Anterior cingulate cortex (tissue), 58 donors: ENCODE results near the gene SCUBE2.
A peak's percentile ranks its signal among the peaks of the same experiment; 100 is the strongest.

ENCODE experiments used
- DNase-seq, 58 donors: peaks; one replicate each; lab custom pipeline; 2025; lab: John Stamatoyannopoulos, UW

Gene SCUBE2

DNA sequence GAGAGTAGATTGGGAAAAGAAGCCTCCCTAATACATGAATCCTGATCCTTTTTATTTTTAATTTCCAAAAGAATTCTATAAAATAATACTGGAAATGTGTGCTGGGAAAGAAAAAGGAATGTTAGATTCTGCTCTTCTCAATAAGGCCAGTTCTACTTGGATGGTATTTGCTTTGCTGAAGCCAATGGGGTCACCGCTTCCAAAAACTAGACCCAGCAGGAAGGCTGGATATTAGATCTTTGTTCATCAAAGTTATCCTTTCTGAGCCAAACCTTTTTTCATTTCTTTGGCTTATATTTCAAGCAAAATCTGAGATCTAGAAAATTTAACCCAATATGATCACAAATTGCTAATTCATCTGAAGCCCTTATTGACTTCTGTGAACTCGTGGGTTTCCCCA lies 41.4 kb downstream of the SCUBE2 start:
- no peak for DNase-seq

DNA sequence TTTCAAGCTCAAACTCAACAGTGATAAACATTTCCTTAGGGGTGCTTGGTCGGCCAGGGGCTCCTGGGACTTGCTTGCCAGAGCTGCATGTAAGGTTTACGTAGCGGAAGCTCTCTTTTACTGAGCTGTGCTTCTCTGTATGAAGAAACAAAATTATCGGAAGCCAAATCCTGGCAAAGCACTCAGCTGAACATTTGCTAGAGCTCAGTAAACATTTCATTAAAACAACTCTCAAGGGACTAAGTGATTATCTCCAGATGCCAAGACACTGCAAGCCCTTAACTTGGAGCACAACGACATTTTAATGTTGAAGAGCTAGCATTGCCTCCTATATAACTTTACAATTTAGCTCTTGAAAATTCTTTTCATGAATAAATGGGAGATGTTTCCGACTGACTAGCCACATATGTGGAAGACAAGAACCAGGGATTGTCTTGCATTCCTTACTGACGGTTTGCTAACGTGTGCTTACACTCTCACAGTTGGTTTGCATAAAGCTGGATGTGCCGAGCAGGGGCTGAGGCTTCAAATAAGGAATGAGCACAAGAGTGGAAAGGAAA lies 43.4 kb downstream of the SCUBE2 start:
- no peak for DNase-seq

DNA sequence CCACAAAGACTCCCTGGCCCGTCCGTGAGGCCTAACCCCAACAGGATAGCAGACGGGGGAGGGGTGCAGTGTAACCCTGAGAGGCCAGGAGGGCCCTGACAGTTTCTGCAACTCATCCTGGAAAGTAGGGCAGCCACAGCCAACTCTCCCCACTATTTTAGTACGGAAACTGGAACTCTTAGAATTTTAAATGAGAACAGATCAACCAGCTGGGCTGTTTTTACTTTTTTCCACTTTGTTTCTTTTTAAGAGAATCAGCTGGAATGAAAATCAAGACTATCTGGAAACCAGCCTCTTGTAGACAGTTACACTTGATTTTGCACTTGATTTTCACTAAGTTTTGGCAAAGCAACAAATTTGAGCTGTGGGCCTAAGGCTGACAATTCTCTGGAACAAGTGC lies 44.9 kb downstream of the SCUBE2 start:
- DNase-seq = no peak

DNA sequence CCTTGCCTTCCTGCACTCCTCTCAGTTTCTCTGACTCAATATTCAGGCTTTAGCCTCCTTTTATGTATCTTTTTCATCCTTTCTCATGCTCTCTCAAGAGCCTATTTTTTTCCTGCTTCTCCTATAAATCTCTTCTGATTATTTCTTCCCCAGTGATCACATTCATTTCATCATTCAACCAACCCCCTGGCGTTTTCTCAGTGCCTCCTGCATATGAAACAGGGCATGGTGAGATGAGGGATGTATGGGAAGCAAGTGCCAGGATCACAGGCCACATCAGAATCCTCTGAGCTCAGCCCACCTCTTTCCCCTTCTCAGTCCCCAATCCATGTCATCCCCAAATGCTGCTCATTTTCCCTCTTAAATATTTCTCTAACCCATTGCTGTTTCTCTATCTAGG lies 48.9 kb downstream of the SCUBE2 start:
- no peak for DNase-seq

DNA sequence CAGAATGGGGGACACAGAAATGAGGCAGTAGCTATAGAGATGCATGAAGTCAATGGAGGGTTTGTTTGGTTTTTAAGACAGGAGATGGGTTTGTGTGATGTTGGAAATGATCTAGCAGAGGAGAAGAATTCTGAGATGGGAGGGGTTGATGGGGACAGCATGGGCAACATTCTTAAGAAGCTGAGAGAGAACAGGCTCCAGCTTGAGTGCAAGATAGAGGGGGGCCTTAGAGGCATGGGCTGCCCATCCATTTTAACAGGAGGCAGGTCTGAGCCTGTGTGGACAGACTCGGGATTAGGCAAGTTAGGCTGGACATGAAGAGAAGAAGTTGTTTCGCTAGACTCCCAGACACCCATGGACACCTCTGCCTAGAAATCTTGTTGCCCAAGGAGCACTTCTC lies 49.7 kb downstream of the SCUBE2 start:
- DNase-seq = no peak

DNA sequence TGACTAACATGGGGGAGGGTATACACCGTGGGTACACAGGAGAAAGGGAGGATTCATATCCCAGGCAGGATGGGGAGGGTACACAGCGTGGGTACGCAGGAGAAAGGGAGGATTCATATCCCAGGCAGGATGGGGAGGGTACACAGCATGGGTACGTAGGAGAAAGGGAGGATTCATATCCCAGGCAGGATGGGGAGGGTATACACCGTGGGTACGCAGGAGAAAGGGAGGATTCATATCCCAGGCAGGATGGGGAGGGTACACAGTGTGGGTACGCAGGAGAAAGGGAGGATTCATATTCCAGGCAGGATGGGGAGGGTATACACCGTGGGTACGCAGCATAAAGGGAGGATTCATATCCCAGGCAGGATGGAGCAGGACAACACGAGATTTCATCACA lies 51.0 kb downstream of the SCUBE2 start:
- no peak for DNase-seq

DNA sequence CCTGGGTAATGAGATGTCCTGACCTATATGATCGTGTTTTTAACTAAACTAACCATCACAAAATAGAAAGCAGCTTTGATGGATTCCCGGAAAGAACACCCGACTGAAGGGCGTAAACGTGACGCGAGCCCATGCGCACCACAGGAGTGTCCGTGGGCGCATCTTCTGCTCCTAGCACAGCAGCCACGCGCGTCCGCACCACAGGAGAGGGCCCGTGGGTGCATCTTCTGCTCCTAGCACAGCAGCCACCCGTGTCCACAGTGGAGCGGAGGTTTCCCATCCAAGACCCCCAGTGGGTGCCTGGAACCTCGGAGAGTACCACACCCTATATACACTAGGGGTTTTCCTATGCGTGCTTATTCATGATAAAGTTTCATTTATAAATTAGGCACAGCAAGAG lies 51.5 kb downstream of the SCUBE2 start:
- no peak for DNase-seq

DNA sequence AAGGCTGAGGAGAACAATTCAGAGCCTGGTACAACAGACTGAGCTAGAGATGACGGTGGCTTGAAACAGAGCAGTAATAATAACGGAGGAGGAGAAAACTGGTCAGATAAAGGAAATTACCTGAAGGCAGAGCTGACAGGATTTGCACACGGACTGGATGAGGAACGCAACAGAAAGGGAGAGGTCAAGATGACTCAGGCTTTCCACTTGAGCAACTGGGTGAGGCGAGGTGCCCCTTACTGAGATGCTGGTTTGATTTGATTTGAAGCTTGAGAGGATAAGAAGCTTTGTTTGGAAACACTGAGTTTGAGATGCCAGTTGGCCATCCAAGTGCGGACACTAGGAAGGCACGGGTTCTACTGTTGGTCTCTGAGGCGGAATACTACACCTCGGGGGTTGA lies 52.2 kb downstream of the SCUBE2 start:
- no peak for DNase-seq

DNA sequence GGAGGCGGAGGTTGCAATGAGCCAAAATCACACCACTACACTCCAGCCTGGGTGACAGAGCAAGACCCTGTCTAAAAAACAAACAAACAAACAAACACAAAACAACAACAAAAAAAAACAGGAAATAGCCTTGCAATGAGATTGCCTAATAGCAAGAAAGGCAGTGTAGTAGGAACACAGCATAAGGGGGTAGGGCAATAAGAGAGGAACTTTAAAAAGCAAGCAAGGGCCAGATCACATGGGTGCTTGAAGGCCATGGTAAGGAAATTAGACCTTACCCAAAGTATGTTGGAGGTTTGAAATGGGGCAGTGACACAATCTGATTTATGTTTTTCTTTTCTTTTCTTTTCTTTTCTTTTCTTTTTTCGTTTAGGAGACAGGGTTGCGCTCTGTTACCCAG lies 52.9 kb downstream of the SCUBE2 start:
- no peak for DNase-seq

DNA sequence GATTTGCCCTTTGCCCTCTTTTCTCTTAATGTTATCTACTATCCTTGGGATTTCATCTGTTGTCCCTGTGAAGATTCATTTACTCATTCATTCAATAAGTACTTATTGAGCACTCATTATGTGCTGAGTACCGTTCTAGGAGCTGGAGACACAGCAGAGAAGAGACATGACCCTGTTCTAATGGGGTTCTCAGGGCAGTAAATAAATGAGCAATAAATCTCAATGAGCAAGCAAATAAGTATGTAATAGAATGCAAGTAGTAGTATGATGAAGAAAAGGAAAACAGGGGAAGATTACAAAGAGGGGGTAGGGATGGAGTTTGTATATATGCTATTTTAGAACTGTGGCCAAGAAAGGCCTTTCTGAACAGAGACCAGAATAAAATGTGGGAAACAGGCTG lies 53.4 kb downstream of the SCUBE2 start:
- no peak for DNase-seq

DNA sequence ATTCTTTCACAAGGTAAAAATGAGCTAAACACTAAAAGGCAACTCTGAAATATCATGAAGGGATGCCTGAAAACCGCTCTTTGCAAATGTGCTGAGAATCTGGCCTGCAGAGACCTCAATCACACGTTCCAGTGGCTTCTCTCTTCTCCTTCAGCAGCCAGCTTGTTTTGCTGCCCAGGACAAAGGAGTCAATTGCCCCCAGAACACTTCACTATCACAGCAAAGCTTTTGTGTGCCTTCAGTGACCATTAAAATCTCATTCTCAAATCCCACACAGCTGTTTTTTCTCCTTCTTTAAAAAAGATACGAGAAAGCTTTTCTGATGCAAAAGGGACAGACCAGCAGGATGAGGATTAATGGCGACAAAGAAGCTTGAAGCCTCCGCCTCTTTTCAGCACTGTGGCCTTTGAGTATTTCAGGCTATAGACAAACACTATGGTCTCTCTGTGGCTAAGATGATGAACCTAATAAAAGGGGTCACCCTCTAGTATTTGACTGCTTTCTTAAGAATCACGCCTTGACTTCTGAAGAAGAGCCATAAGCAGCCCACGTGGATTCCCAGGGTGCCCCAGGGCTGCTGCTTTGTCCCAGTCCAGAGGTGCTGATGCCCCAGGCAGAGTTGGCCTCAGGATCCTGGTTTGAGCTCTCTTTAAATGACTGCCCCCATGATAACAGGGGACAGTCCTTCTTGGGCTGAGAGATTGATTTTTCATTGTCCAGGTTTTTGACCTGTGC lies 54.2 kb downstream of the SCUBE2 start:
- DNase-seq = no peak

DNA sequence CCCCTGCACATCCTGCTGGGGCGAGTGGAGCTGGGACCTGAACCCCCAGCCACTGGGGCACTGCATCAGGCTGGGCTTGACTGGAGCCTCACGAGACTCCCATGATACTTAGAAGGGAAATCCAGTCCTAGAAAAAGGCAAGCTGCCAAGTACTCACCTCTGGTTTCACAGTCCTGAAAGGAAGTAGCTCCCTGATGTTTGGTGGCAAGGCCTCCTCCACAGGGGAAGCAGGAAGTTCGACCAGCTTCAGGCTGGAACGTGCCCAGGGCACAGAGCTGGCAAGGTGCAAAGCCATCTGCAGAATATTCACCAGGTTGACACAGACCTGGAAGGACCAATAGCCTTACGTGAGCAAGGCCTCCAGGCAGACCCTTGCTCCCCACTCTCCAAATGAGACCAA lies 60.8 kb downstream of the SCUBE2 start:
- DNase-seq = no peak

DNA sequence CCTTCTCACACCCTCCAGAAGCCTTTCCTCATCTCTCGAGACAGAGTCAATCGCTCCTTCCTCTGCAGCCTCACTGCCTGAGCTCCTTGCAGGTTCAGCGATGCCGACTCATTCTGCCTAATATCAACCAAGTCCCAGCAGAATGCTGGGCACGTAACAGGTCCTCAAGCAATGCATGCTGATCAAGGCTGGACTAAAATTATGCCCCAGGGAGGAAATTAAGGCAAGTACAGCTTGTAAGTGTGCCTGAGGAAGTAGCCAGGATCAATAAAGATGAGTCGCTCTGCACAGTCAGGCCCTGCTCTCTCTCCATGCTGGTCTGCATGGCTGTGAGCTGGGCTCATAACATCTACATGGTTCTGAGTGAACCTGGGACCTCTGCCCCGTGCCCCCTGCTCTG lies 62.0 kb downstream of the SCUBE2 start:
- peak in 1 of 58 donors; percentile 10 for DNase-seq

DNA sequence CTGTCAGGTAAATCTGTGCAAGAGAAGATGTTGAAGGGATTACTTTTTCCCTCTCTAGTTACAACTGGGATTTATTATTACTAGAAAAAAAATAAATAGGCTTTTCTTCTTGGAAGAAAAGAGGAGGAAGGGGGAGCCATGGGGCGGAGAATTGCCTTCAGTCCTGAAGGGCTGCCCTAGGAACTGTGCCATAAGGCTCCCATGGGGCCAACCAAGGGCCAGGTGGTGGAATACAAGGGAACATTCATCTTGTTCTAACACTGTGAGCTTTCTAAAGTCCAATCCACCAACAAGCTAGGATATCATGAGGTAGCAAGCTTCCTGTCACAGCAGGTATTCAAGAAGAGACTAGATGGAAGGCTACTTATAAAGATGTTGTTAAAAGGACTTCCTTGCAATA lies 62.8 kb downstream of the SCUBE2 start:
- DNase-seq = peak in 2 of 58 donors; percentile 8 to 9

DNA sequence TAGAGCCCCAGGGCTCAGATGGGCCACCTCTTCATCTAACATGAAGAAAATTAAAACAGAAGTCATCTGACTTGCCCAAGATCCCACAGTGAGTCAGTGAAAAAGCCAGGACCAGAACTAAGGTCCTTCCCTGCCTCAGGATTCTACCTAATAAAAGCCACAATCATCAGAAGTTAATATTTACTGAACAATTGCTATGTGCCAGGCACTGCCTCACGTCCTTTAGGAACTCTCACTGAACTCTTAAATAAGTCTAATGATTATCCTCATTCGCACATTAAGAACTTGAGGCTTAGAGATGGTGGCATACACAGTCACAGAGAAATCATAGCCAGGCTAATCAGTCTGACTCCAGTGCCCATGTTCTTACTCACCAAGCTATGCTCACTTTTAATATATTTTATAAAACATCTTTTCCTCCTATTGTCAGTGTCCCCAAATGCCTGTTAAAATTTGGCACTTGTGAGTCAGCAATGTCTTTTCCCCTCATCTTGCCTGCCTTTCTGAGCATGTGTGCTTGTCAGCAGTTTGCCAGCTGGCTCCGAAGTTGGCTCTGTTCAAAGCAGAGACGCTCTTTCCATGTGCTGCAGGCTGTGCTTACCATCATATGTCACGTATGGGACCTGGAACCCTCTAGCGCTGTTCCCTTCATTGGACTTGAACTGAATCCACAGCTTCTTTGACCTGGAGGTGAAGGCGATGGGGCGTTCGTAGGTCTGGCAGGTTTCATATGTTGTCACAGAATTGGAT lies 66.1 kb downstream of the SCUBE2 start:
- DNase-seq = peak in 16 of 58 donors; percentile 10 to 56 (median 26)

DNA sequence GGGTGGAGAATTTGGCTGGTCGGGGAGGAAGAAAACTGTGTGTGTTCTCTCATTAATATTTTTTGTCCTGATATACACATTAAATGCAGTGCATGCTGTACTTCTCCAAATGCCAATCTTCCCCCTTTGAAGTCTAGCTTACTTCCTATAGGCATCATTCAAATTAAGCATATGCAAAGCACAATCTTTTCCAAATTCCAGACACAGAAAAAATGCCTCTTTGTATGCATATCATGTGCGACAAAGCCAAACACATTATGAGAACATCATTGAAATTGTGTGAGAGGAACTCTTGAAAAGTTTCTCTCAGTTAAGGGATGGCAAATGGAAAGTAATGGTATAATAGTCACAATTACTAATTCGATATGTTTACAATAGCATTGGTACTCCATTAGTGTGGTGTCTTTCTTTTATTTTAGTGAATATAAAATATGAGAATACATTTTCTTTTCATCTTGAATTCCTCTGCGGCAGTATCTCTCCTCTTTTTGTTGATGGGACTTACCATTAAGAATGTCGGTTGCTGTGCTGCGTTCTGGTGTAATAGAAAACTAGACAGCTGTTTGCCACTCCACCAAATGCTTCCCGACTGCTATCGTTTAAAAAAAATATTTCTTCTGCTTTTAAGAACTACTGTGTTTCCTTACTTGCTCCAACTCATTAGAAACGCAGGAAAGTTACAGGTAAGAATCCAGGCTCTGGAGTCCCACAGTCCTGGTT lies 68.3 kb downstream of the SCUBE2 start:
- DNase-seq = no peak

DNA sequence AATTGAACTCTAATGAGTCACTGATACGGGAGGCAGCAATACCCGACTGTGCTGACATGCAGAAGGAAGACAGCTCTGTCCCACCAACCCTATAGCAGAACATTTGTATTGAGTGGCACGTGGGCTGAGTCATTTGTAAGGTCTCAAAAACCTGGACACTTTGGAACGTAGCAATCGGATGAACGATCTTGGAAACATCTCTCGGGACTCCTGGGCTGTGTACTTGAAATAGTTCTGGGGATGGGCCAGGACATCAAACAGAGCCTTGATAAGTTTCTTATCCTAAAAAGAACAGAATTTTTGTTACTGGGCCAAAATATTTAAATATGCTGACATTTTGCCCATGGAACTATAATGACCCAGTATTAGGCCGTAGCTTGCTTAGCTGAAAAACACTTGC lies 70.5 kb downstream of the SCUBE2 start:
- DNase-seq = no peak

DNA sequence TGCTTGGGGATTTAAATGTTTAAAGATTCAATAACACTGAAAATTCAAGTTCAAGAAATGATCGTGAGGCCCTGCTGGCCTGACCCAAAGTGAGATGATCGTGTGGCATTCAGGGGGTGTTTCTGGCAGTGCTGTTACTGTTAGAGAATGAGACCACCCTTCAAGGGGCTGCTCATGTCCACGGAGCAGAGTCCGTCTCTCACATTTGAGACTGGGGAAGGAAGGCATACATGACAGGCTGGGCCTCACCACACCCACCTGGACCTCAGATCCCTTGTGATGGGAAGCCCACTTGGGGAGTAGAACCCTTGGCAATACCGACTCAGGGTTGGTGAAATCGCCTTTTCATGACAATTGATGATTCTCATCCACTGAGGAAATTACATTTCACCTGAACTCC lies 71.5 kb downstream of the SCUBE2 start:
- no peak for DNase-seq

DNA sequence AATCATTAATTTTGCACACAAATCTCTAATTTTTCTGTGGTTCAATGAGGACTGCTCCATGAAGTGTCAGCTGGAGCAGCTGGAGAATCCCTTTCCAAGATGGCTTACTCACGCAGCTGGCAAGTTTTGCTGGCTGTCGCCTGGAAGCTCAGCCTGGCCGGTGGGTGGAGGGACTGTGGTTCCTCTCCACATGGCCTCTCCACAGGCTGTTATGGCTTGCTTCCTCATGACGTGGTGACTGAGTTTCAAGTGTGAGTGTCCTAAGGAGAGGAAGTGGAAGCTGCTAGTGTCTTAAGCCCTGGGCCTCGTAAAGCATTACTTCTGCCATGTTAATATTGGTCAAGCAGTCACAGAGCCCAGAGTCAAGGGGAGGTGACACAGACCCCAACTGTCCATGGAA lies 73.6 kb downstream of the SCUBE2 start:
- peak in 14 of 58 donors; percentile 6 to 40 (median 23) for DNase-seq

DNA sequence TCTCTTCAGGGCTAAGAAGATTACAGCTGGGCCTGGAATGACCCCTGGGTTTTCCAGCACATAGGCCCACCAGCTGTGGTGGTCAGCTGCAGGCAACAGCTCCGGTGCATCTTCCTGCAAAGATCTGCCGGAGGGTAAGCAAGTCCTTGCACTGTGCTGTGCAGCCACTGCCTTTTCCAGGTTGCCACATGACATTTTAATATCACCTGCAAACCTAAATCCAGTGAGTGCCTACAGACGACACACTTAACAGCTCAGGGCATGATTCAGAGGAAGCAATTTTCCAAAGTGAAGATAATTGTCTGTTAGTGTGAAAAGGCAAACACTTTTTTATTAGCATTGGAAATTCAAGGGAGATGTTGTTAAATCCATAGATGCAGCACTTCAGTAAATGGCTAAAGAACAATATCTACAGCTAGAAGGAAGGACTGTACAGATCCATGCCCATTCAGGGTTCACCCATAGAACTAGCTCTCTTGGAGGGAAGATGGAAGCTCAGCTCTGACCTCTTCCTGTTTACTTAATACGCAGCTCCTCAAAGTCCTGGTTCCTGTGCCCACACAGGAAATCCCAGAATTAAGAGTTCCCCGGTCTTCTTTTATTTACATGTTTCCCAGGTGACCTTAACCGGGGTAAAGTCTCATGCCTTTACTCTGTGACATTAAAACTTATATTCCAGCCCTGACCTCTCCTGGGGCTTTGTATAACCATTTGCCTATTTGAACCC lies 74.3 kb downstream of the SCUBE2 start:
- DNase-seq = no peak

DNA sequence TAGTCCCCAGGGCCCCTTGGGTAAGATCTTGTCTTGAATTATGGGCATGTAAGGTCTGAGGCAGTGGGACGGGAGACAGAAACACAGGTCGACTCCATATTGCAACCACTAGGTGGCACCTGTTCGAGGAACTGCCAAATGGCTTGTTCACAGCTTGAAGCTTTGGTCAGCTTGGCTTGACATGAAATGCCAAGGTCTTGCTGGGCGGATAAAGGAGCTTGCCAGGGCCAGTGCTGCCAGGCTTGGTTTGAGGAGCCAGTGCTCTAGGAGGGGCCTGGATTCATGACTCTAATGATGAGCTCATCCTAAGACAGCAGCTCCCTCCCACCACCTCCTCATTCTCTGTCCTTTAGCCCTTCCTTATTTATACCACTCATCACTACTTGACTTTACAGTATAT lies 75.7 kb downstream of the SCUBE2 start:
- peak in 49 of 58 donors; percentile 8 to 76 (median 43) for DNase-seq
